Lower leg skin (tissue), 3 donors: Measurements from ENCODE around the gene DPH2.

ENCODE experiments used
- POLR2A ChIP-seq, 2 donors: fragments of 450-650 bp; IDR thresholded peaks; one replicate each; pipeline ENCODE4 v1.6.1; 2016 to 2017; ENCODE audit warnings: antibody characterized with exemption in 2 of 2, mild to moderate bottlenecking in 1 of 2, moderate library complexity in 1 of 2
- TF ChIP-seq, protein P1 (sequence below), 3 donors: fragments of 450-650 bp; IDR thresholded peaks; one replicate each; pipeline ENCODE4 v1.5.1; 2016; ENCODE audit warnings: antibody characterized with exemption in 3 of 3, mild to moderate bottlenecking in 3 of 3, moderate library complexity in 2 of 3

DNA sequence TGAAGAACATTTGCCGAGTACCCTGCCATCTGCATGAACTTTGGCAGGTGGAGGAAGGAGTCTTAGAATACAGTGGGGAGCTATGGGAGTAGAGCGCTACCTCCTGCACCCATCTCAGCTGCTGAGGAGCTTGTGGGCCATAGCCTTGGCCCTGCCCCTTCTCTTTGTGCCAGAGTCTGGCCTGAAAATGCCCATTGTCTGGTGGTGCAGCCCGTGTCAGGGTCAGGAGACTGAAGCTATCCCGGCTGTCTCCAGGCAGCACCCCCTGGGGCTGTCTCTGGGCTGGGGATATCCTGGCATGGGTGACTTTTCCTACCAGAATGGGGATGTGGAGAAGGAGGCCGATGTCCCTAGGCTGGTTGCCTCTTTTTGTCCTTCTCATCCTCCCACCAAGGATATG, 15.8 kb upstream of the DPH2 start:
- no peak for TF ChIP-seq POLR2A (IDR thresholded peaks at IDR 0.05)
- TF ChIP-seq, protein P1, sequence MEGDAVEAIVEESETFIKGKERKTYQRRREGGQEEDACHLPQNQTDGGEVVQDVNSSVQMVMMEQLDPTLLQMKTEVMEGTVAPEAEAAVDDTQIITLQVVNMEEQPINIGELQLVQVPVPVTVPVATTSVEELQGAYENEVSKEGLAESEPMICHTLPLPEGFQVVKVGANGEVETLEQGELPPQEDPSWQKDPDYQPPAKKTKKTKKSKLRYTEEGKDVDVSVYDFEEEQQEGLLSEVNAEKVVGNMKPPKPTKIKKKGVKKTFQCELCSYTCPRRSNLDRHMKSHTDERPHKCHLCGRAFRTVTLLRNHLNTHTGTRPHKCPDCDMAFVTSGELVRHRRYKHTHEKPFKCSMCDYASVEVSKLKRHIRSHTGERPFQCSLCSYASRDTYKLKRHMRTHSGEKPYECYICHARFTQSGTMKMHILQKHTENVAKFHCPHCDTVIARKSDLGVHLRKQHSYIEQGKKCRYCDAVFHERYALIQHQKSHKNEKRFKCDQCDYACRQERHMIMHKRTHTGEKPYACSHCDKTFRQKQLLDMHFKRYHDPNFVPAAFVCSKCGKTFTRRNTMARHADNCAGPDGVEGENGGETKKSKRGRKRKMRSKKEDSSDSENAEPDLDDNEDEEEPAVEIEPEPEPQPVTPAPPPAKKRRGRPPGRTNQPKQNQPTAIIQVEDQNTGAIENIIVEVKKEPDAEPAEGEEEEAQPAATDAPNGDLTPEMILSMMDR (IDR thresholded peaks at IDR 0.05) = no peak
